Ecto neural progenitor cell (in vitro differentiated cells): ENCODE measurements around the gene HCST.

ENCODE experiments used
- DNase-seq: peaks from one replicate; pipeline ENCODE4 v3.0.0-alpha.2; 2018; ENCODE audit warnings: low spot score

HCST gene

GRCh38 chr19:35937345-35938281 lies 35.3 kb downstream of the HCST start:
- DNase-seq, result no peak

- DNase-seq, result no peak
These were observed 36.2 kb downstream of the HCST start for GRCh38 chr19:35938282-35939224.

- no peak for DNase-seq
These were observed 37.2 kb downstream of the HCST start for GRCh38 chr19:35939307-35940077.

- no peak for DNase-seq
These were observed 37.9 kb downstream of the HCST start for GRCh38 chr19:35940078-35940775.

- no peak for DNase-seq
These were observed 38.5 kb downstream of the HCST start for GRCh38 chr19:35940839-35941238.

- DNase-seq, result no peak
These were observed 39.9 kb downstream of the HCST start for GRCh38 chr19:35942235-35942634.

- DNase-seq, result no peak
These were observed 41.3 kb downstream of the HCST start for GRCh38 chr19:35943321-35944301.

- no peak for DNase-seq
These were observed 42.2 kb downstream of the HCST start for GRCh38 chr19:35944556-35944955.

GRCh38 chr19:35945121-35945790 lies 42.9 kb downstream of the HCST start:
- DNase-seq, result no peak

- no peak for DNase-seq
These were observed 43.9 kb downstream of the HCST start for GRCh38 chr19:35946203-35946602.

GRCh38 chr19:35949131-35949530 lies 46.8 kb downstream of the HCST start:
- DNase-seq, result no peak
